H7 (cell line): ENCODE measurements around the gene PCSK4. TPM values are rescaled to one million over a fixed set of nuclear protein-coding genes. Genes with fewer than 3 reads are reported as not detected.
"Not testable (repeated sequence)": the region's sequence is repeated elsewhere in the genome, so short reads cannot be mapped to it uniquely, and the experiment has no call there.

Experiments
- DNase-seq: peaks from one replicate; pipeline ENCODE4 v3.0.0; 2012
- H3K27me3 ChIP-seq: 2 replicates; pipeline ENCODE4 v1.6.0; 2011; ENCODE audit warnings: mild to moderate bottlenecking, low read length; ENCODE audit not compliant: control insufficient read depth, insufficient read depth
- H3K36me3 ChIP-seq: replicated peaks from 2 replicates; pipeline ENCODE4 v1.5.1; 2011; ENCODE audit warnings: low read length; ENCODE audit not compliant: control insufficient read depth, insufficient read depth
- H3K4me3 ChIP-seq: 2 replicates; pipeline ENCODE4 v1.5.1; 2011; ENCODE audit warnings: low read depth, mild to moderate bottlenecking, control low read depth, low read length, moderate library complexity; ENCODE audit not compliant: insufficient read depth
- total RNA-seq: library from RNA; depleted of rRNA; stranded (reverse); fragments of >200 nt; shearing (Covaris generic); gene quantifications from 2 replicates; pipeline ENCODE4 v1.2.3, GENCODE V29; 2014

PCSK4 gene
- total RNA-seq, 1 experiment from 2014 or later: 5.5 TPM

DNA sequence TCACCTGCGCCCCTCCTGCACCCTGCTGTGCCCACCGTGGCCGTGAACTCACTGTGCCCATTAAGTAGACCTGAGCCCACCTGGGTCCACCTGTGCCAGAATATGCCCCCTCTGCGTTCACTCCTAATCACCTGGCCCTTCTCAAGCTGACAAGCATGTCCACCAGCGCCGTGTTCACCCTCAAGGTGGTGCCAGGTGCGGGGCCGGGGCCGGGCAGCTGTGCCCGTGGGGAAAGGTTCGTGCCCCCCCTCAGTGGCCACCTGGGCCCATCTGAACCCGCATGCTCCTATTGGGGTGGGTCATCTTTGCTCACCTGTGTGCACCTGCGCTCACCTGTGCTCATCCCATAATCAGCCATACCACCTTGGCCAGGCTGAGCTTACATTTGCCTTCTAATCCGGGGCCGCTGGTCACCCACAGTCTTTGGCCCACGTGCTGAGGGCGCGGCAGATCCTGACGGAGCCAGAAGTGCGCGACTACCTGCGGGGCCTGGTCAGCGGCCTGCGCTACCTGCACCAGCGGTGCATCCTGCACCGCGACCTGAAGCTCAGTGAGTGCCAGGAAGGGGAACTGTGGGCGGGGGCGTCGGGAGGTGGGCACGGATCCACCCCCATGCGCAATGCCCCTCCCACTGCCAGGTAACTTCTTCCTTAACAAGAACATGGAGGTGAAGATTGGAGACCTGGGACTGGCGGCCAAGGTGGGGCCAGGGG, 36.1 kb upstream of the PCSK4 start:
- H3K27me3 ChIP-seq: peaks cover 24% of the 10 kb centered on the region
- DNase-seq: no peak

GRCh38 chr19:1525343-1525742, 35.2 kb upstream of the PCSK4 start:
- no peaks in the 10 kb centered on the region for H3K36me3 ChIP-seq
- peaks cover 24% of the 10 kb centered on the region for H3K27me3 ChIP-seq
- DNase-seq: peak; percentile 72
- no peak overlapping the region for H3K4me3 ChIP-seq

More for the DNA sequence above, 36.1 kb upstream of the PCSK4 start:
- Histone ChIP-seq H3K4me3 (no peak overlapping the region), H3K36me3 (no peaks in the 10 kb centered on the region)

DNA sequence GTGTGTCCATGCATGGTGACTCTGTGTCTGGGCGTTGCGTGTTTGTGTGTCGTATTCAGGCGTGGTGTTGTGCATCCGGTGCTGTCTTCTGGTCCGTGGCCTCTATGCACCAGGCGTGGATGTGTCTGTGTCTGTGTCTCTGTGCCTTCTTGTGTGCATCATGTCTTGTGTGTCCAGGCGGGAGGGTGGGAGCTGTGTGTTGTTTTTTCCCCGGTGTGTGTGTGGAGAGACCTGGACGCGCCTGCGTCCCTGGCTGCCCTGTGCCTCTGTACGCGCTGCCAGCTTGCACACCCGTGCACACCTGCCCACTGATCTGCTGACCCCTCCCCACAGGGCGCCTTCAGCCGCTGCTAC, 34.8 kb upstream of the PCSK4 start:
- DNase-seq: no peak
- Histone ChIP-seq H3K27me3 (peaks cover 24% of the 10 kb centered on the region), H3K36me3 (no peaks in the 10 kb centered on the region), H3K4me3 (no peak overlapping the region)

GRCh38 chr19:1524287-1524971, 34.3 kb upstream of the PCSK4 start:
- peak overlapping the region; percentile 35 for H3K4me3 ChIP-seq
- DNase-seq: no peak
- no peaks in the 10 kb centered on the region for H3K36me3 ChIP-seq
- peaks cover 24% of the 10 kb centered on the region for H3K27me3 ChIP-seq

DNA sequence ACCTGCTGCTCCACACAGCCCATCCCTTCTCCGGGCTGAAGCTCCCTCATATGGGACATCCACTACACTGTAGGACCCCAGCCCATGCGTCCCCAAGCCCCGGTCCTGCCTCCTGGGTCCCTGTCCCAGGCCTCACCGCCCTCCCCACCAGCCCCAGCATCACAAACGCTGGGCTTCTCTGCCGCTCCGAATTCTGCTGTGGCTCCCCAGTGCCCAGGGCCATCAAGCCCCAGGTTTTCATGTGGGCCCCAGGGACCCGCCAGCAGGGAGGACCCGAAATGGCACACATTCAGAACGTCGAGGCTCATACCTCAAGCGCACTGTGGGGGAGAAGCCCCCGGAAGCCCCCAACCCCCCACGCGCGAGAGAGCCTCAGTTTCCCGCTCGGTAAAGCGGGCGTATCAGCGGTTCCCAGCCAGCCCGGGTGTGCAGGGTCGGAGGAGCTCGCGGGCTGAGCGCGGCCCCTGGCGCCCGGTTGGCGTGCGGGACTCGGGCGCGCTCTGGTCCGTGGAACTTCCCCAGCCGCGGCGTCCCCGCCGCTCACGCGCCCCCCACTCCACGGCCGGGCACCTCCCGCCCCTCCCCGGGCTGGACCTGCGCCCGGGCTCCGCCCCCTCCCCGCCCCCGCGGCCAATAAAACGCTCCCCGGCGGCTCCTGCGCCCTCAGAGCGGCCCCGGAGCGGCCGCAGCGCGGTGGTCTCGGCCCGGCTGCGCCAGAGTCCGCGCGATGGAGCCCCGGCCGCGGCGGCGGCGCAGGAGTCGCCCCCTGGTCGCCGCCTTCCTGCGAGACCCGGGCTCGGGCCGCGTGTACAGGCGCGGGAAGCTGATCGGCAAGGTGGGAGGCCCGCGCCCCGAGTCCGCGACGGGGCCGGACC, 33.5 kb upstream of the PCSK4 start, which contains the start of gene PLK5:
Gene PLK5 (plus strand): TSS at position 666 of the 875 bp plus-strand sequence. CDS start 2,920 bp downstream, outside the sequence.
- peak within 1 kb of the TSS; percentile 35 for H3K4me3 ChIP-seq
- DNase-seq: peak; percentile 92
- no peaks in the 10 kb centered on the region for H3K36me3 ChIP-seq
- H3K27me3 ChIP-seq: peaks cover 24% of the 10 kb centered on the region

- Histone ChIP-seq H3K27me3 (peaks cover 26% of the 10 kb centered on the region), H3K4me3 (no peak overlapping the region), H3K36me3 (no peaks in the 10 kb centered on the region)
- no peak for DNase-seq
These were observed 32.7 kb upstream of the PCSK4 start for GRCh38 chr19:1522838-1523237.

DNA sequence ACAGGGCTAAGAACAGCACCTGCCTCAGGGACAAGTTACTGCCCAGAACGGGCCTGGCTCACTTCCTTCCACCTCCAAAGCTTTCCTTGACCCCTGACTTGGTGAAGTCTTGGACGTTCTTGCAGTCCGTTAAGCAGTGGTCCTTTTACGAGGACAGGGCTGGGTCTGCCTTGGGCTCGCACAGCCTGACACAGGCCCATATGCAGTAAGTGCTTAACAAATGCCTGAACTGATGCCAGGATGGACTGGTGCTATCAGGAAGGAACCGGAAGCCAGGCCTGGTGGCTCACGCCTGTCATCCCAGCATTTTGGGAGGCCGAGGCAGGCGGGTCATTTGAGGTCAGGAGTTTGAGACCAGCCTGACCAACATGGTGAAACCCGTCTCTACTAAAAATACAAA, 31.9 kb upstream of the PCSK4 start:
- Histone ChIP-seq H3K27me3 (peaks cover 26% of the 10 kb centered on the region), H3K4me3 (no peak overlapping the region), H3K36me3 (no peaks in the 10 kb centered on the region)
- no peak for DNase-seq

DNA sequence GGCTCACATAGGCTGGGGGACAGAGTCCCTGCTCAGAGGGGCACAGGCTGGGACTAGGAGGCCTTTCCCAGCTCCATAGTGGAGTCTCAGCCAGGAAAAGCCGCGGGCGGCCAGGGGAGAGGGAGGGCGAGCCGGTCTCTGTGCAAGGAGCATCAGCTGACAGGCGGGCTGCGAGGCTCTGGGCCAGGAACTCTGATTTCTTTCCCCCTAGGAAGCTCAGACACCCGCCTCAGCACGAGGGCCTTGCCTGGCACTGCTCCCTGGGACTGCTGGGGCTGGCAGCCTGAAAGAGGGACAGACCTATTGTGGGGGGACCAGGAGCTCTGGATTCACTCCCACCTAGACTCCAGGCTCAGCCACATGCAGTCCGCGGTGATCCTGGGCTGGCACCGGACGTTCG, 31.5 kb upstream of the PCSK4 start:
- Histone ChIP-seq H3K36me3 (no peaks in the 10 kb centered on the region), H3K27me3 (peaks cover 26% of the 10 kb centered on the region), H3K4me3 (no peak overlapping the region)
- no peak for DNase-seq

DNA sequence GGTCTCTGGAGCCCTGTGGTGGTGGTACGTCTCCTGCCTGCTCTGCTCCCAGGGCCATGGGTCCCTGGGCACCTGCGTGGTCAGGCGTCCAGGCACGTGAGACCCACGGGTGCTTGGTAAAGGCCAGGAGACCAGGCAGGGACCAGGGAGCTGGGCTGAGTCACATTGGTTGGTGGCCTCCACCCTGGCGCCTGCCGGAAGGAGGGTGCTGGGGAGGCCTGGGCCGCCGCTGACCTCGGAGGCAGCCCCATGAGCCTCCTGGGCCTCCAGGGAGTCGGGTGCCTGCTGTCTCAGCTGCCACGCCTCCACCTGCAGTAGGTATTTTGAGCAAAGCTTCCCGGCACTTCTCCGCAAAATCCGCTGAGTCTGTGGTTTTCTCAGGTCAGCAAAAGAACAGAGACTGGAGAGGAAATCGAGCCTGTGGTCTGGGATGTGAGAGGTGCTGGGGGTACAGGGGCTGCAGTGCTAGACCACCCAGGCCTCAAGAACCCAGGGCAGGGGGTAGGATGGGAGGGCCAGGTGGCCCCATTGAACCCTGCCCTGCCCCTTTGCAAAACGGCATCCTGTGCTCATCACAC, 30.1 kb upstream of the PCSK4 start:
- DNase-seq: no peak
- Histone ChIP-seq H3K27me3 (peaks cover 24% of the 10 kb centered on the region), H3K36me3 (no peaks in the 10 kb centered on the region), H3K4me3 (no peak overlapping the region)

GRCh38 chr19:1519802-1520201, 29.7 kb upstream of the PCSK4 start:
- peaks cover 20% of the 10 kb centered on the region for H3K27me3 ChIP-seq
- DNase-seq, H3K4me3 ChIP-seq, H3K36me3 ChIP-seq: not testable (repeated sequence)

DNA sequence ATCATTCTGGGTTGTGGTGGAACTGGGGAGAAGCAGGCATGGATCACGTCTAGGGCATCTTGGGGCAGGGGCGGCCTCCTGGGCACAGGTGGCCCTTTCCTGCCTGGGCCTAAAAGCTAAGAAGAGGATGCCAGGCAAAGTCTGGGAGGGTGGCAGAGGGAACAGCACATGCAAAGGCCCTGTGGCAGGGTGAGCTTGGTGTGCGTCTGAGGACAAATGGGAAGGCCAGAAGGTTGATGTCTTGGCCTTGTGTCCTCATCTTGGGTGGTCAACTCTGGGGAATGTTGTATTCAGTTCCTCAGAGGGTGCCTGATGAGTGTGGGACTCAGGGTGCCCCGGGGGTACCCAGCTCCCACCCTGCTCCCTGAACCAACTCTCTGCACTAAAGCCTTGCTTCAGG, 28.3 kb upstream of the PCSK4 start:
- Histone ChIP-seq H3K27me3 (peaks cover 11% of the 10 kb centered on the region), H3K4me3 (no peak overlapping the region), H3K36me3 (no peaks in the 10 kb centered on the region)
- DNase-seq: no peak

GRCh38 chr19:1516395-1516753, 26.2 kb upstream of the PCSK4 start:
- no peak for DNase-seq
- Histone ChIP-seq H3K36me3 (no peaks in the 10 kb centered on the region), H3K27me3 (peaks cover 23% of the 10 kb centered on the region)

DNA sequence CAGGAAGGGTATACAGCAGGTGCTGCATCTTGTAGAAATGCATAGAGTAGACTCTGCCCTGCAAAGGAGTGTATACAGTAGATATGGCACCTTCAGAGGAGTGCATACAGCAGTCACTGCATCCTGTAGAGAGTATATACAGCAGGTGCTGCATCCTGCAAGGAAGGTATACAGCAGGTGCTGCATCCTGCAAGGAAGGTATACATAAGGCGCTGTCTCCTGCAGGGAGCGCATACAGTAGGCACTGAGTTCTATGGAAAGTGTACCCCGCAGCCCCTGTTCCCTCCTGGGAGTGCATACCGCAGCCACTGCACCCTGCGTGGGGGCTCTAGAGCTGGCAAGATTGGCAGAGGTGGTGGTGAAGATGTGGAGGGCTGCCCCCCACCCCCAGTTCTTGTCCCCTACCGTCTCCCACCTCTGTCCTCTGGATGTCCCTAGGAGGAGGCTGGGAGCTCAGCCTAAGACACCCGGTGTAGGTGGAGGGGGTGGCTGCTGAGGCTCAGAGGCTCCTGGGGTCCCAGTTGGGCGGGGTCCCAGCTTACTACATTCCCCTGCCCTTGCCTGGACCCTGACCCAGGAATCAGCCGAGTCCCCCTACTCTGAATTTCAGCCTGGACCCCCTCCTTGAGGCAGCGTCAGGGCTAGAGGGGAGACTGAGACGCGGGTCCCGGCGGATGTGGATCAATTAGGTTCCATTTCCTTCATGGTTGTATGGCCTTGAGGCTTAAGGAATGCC, 25.0 kb upstream of the PCSK4 start:
- no peak for DNase-seq

More at GRCh38 chr19:1516395-1516753, 26.2 kb upstream of the PCSK4 start:
- no peak overlapping the region for H3K4me3 ChIP-seq

DNA sequence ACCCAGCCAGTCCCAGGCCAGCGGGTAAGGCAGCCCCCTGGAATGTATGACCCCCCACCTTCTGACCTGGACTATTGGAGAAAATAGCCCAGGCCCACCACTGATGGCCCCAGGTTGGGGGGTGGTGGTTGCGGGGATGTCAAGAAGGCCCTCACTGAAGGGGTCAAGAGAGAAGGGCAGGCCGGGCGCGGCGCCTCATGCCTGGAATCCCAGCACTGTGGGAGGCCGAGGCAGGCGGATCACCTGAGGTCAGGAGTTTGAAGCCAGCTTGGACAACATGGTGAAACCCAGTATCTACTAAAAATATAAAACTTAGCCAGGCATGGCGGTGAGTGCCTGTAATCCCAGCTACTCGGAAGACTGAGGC, 24.1 kb upstream of the PCSK4 start:
- H3K36me3 ChIP-seq: no peaks in the 10 kb centered on the region
- DNase-seq: no peak
- no peak overlapping the region for H3K4me3 ChIP-seq
- H3K27me3 ChIP-seq: peaks cover 38% of the 10 kb centered on the region

More for the DNA sequence above, 25.0 kb upstream of the PCSK4 start:
- Histone ChIP-seq H3K27me3 (peaks cover 31% of the 10 kb centered on the region), H3K36me3 (no peaks in the 10 kb centered on the region), H3K4me3 (no peak overlapping the region)
